ENCODE data around the gene CTTN.

GRCh38 chr11:70352601-70353000 lies 45.7 kb upstream of the CTTN start:
- TF ChIP-seq CTCF (IDR thresholded peaks at IDR 0.05) = no peak
- no peak for TF ChIP-seq POLR2A (IDR thresholded peaks at IDR 0.05)

Data from testis (tissue), 2 donors.